ENCODE data around the gene RPAP3. TPM values are rescaled to one million over a fixed set of nuclear protein-coding genes. Genes with fewer than 3 reads are reported as not detected.

The RPAP3 gene
- total and polyA plus RNA-seq, 9 of the 15 experiments (the other 6 are each of a cell fraction or from before 2014, with no cell fraction given) = 40.0 to 92.1 (median 54.1) TPM

DNA sequence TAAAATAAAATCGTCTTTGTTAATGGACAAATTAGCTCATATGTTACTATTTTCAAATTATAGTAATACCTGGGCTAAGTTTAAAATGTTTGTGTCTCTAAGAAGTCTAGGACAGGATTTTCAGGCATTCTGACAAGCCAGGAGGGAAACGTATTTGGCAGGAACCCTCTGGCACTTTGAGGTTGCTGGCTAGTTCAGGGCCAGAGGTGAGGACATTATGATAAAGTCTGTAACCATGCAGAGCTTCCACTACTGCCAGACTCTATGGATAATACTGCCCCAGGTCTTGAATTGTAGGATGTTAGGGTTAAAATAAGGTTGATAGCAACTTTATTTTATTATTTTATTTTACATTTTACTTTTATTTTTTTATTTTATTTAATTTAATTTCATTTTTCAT lies 56.4 kb downstream of the RPAP3 start:
- 40% methylated on average over 2 of the region's 2 CpGs for WGBS (ENCODE audit: insufficient coverage, low coverage, missing lambda C conversion rate)
- Histone ChIP-seq H3K36me3 (ENCODE audit: control insufficient read depth, insufficient read depth, low read length) (no peaks in the 10 kb centered on the region; the same call in 2 of the 3 replicates), H3K79me2 (ENCODE audit: control insufficient read depth, insufficient read depth, low read length) (no peaks in the 10 kb centered on the region), H3K4me2 (ENCODE audit: insufficient read depth, low read length) (no peak overlapping the region), H3K4me3 (no peak overlapping the region), H2AFZ (ENCODE audit: low read depth, low read length) (no peak overlapping the region), H3K4me1 (replicated peaks in 1 of 2; ENCODE audit: control insufficient read depth in 2 of 2, insufficient read depth in 2 of 2, low read length in 2 of 2) (peaks cover 0 to 9% of the 10 kb centered on the region in 2 experiments; a peak in 1 of 5 replicates), H4K20me1 (replicated peaks; ENCODE audit: control insufficient read depth, insufficient read depth, low read length) (no peaks in the 10 kb centered on the region), H3K9me1 (ENCODE audit: control insufficient read depth, insufficient read depth, low read length) (no peaks in the 10 kb centered on the region), H3K9me3 (replicated peaks; ENCODE audit: control insufficient read depth, insufficient read depth, low read depth, low read length) (no peaks in the 10 kb centered on the region), H3K27ac (ENCODE audit: extremely low read depth, low read depth, low read length) (no peak overlapping the region), H3K27me3 (ENCODE audit: control insufficient read depth in 2 of 2, insufficient read depth in 2 of 2, low read length in 2 of 2) (no peaks in the 10 kb centered on the region), H3K9ac (ENCODE audit: insufficient read depth in 1 of 2, low read depth in 2 of 2, low read length in 2 of 2) (no peak overlapping the region)
- TF ChIP-seq ZNF75A (CRISPR knock-in tag; IDR thresholded peaks at IDR 0.05) = no peak
- TF ChIP-seq ZNF224 (CRISPR knock-in tag; IDR thresholded peaks at IDR 0.05) = no peak
- TF ChIP-seq DDX20 (tag; IDR thresholded peaks at IDR 0.05; ENCODE audit: low read depth) = no peak
- no peak for TF ChIP-seq ZNF253 (CRISPR knock-in tag; conservative IDR thresholded peaks at IDR 0.05)
- no peak for TF ChIP-seq RBM14 (IDR thresholded peaks at IDR 0.05; ENCODE audit: borderline replicate concordance, insufficient read depth, low read depth, low read length)
- no peak for TF ChIP-seq GATAD2B (IDR thresholded peaks at IDR 0.05; ENCODE audit: borderline replicate concordance)
- DNase-seq (ENCODE audit: extremely low read depth in 1 of 4, low spot score in 3 of 4) (no peak), FAIRE-seq (no peak), ATAC-seq (no peak)
- ChIA-PET POLR2A (no interaction called here), CTCF (ENCODE audit: low intra/inter-chr PET ratio) (no interaction called here)
- no TSS peak for BruUV-seq (replicated peaks)
- in situ Hi-C loops (cut with MboI) (no loop called here), intact Hi-C loops (cut with micrococcal nuclease) (no loop called here)

- peak; percentile 75 for ATAC-seq
- no peaks in the 10 kb centered on the region for H3K9me1 ChIP-seq (ENCODE audit: control insufficient read depth, insufficient read depth, low read length)
- in situ Hi-C loops (cut with MboI) (no loop called here), intact Hi-C loops (cut with micrococcal nuclease) (no loop called here)
- peak in 1 of 4 experiments; percentile 57 for DNase-seq (ENCODE audit: extremely low read depth in 1 of 4, low spot score in 3 of 4)
- no TSS peak for BruUV-seq (replicated peaks)
- no peaks in the 10 kb centered on the region for H3K79me2 ChIP-seq (ENCODE audit: control insufficient read depth, insufficient read depth, low read length)
- CTCF ChIA-PET (ENCODE audit: low intra/inter-chr PET ratio) = no interaction called here
- no peak overlapping the region for H3K4me2 ChIP-seq (ENCODE audit: insufficient read depth, low read length)
- WGBS (ENCODE audit: insufficient coverage, low coverage, missing lambda C conversion rate) = 18% methylated on average over 2 of the region's 2 CpGs
- no peak for FAIRE-seq
- H3K4me1 ChIP-seq (replicated peaks in 1 of 2; ENCODE audit: control insufficient read depth in 2 of 2, insufficient read depth in 2 of 2, low read length in 2 of 2) = peaks cover 0 to 9% of the 10 kb centered on the region in 2 experiments; a peak in 1 of 5 replicates
- no peak overlapping the region for H3K4me3 ChIP-seq
- H2AFZ ChIP-seq (ENCODE audit: low read depth, low read length) = no peak overlapping the region
- H3K9me3 ChIP-seq (replicated peaks; ENCODE audit: control insufficient read depth, insufficient read depth, low read depth, low read length) = no peaks in the 10 kb centered on the region
- POLR2A ChIA-PET = interaction anchor here (0.6 to 0.7 kb wide), 3 partner anchors 32 to 360 kb away, joined by 3 to 4 read pairs (median 3); no protein-coding TSS in a partner anchor
- H3K27ac ChIP-seq (ENCODE audit: extremely low read depth, low read depth, low read length) = no peak overlapping the region
- no peaks in the 10 kb centered on the region for H4K20me1 ChIP-seq (replicated peaks; ENCODE audit: control insufficient read depth, insufficient read depth, low read length)
- no peaks in the 10 kb centered on the region for H3K27me3 ChIP-seq (ENCODE audit: control insufficient read depth in 2 of 2, insufficient read depth in 2 of 2, low read length in 2 of 2)
- H3K36me3 ChIP-seq (ENCODE audit: control insufficient read depth, insufficient read depth, low read length) = no peaks in the 10 kb centered on the region; the same call in 2 of the 3 replicates
- no peak overlapping the region for H3K9ac ChIP-seq (ENCODE audit: insufficient read depth in 1 of 2, low read depth in 2 of 2, low read length in 2 of 2)
- TF ChIP-seq C11orf30 (IDR thresholded peaks at IDR 0.05; ENCODE audit: low read depth) = 0 out of 2 replicates have a peak, but pooled peaks have one; percentile 10
- TF ChIP-seq HMBOX1 (IDR thresholded peaks at IDR 0.05) = peak; percentile 31; the same call in 1 of the 2 replicates
- TF ChIP-seq CBFA2T3 (IDR thresholded peaks at IDR 0.05) = peak; percentile 69
- peak; percentile 18; the same call in 1 of the 2 replicates for TF ChIP-seq NFE2 (IDR thresholded peaks at IDR 0.05; ENCODE audit: low read depth)
- no peak for TF ChIP-seq CHD2 (IDR thresholded peaks at IDR 0.05; ENCODE audit: low read depth, low read length)
- peak; percentile 14; the same call in 1 of the 2 replicates for TF ChIP-seq TCF3 (CRISPR knock-in tag; IDR thresholded peaks at IDR 0.05)
- TF ChIP-seq CBFA2T2 (conservative IDR thresholded peaks at IDR 0.05) = peak; percentile 37
- TF ChIP-seq, protein P1, sequence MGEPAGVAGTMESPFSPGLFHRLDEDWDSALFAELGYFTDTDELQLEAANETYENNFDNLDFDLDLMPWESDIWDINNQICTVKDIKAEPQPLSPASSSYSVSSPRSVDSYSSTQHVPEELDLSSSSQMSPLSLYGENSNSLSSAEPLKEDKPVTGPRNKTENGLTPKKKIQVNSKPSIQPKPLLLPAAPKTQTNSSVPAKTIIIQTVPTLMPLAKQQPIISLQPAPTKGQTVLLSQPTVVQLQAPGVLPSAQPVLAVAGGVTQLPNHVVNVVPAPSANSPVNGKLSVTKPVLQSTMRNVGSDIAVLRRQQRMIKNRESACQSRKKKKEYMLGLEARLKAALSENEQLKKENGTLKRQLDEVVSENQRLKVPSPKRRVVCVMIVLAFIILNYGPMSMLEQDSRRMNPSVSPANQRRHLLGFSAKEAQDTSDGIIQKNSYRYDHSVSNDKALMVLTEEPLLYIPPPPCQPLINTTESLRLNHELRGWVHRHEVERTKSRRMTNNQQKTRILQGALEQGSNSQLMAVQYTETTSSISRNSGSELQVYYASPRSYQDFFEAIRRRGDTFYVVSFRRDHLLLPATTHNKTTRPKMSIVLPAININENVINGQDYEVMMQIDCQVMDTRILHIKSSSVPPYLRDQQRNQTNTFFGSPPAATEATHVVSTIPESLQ (CRISPR knock-in tag; IDR thresholded peaks at IDR 0.05) = no peak
- TF ChIP-seq POLR2AphosphoS5 (IDR thresholded peaks at IDR 0.05; ENCODE audit: control insufficient read depth, insufficient read depth, low read depth, low read length) = 0 out of 2 replicates have a peak, but pooled peaks have one; percentile 18
Observed at GRCh38 chr12:47648056-47648579, 57.7 kb downstream of the RPAP3 start.

All from K562 (cell line).